Measurements from ENCODE around the gene SSTR1.

DNA sequence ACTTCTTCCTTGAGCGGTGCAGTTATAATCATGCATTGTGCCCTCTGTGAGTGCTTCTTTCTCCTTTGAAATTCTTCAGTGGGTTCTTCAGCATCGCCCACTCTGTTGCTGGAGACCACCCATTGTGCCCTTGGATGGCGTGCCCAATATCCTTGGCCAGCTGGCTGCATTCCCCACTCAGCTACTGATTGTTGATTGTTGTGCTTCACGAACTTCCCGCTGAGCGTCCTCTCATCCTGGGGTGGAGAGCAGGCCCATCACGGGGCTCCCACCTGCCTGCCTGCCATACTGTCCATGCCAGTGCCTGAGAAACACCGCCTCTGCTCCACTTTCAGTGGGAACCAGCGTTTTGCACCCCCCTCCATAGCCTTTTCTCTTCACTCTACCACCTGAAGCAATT is 8.6 kb upstream of the SSTR1 start:
- TF ChIP-seq, protein P1, sequence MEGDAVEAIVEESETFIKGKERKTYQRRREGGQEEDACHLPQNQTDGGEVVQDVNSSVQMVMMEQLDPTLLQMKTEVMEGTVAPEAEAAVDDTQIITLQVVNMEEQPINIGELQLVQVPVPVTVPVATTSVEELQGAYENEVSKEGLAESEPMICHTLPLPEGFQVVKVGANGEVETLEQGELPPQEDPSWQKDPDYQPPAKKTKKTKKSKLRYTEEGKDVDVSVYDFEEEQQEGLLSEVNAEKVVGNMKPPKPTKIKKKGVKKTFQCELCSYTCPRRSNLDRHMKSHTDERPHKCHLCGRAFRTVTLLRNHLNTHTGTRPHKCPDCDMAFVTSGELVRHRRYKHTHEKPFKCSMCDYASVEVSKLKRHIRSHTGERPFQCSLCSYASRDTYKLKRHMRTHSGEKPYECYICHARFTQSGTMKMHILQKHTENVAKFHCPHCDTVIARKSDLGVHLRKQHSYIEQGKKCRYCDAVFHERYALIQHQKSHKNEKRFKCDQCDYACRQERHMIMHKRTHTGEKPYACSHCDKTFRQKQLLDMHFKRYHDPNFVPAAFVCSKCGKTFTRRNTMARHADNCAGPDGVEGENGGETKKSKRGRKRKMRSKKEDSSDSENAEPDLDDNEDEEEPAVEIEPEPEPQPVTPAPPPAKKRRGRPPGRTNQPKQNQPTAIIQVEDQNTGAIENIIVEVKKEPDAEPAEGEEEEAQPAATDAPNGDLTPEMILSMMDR (IDR thresholded peaks at IDR 0.05) = no peak
- TF ChIP-seq POLR2A (IDR thresholded peaks at IDR 0.05) = no peak
